Natural killer cell treated with Interleukin-12 subunit alpha and Interleukin-12 subunit beta and Interleukin-15 and Interleukin-18, amount 100 ng/mL, for 72 hours (primary cell): ENCODE measurements around the gene ASPHD2. TPM values are rescaled to one million over a fixed set of nuclear protein-coding genes. Genes with fewer than 3 reads are reported as not detected.
"Not testable (repeated sequence)": the region's sequence is repeated elsewhere in the genome, so short reads cannot be mapped to it uniquely, and the experiment has no call there.

Source experiments
- ATAC-seq, 2 donors: fragments of 150-1000 bp; cut with Tn5 transposase in 1 of 2; sonication (Bioruptor Pico), chemical (Tn5 transposase) in 1 of 2; 2 replicates each; pipeline ENCODE4 v1.10.0; 2021
- DNase-seq: peaks from one replicate; pipeline ENCODE4 v3.0.0; 2022; ENCODE audit warnings: low spot score
- H3K27ac Mint-ChIP-seq, 2 donors: 1 replicate in 1 of 2; 2 replicates in 1 of 2; pipeline ENCODE4 v1.8.0; 2022; ENCODE audit warnings: mixed read lengths in 2 of 2, mild to moderate bottlenecking in 1 of 2, moderate library complexity in 1 of 2
- H3K27me3 Mint-ChIP-seq, 2 donors: 1 replicate in 1 of 2; 2 replicates in 1 of 2; pipeline ENCODE4 v1.8.0; 2022; ENCODE audit warnings: mixed read lengths in 2 of 2
- H3K36me3 Mint-ChIP-seq: one replicate; pipeline ENCODE4 v1.8.0; 2022; ENCODE audit warnings: mixed read lengths
- H3K4me1 Mint-ChIP-seq, 2 donors: 1 replicate in 1 of 2; 2 replicates in 1 of 2; pipeline ENCODE4 v1.8.0; 2022; ENCODE audit warnings: low read depth in 2 of 2, mixed read lengths in 2 of 2, mild to moderate bottlenecking in 1 of 2
- H3K4me3 Mint-ChIP-seq: one replicate; pipeline ENCODE4 v1.8.0; 2022; ENCODE audit warnings: mixed read lengths
- H3K9me3 Mint-ChIP-seq: 2 replicates; pipeline ENCODE4 v1.8.0; 2022; ENCODE audit warnings: mixed read lengths
- total RNA-seq, 2 donors: library from RNA; stranded (reverse); gene quantifications; one replicate each; pipeline ENCODE4 v1.2.3, GENCODE V29; 2022

ASPHD2 gene
- total RNA-seq, 2 donors from 2014 or later = 8.5 to 13.6 TPM

DNA sequence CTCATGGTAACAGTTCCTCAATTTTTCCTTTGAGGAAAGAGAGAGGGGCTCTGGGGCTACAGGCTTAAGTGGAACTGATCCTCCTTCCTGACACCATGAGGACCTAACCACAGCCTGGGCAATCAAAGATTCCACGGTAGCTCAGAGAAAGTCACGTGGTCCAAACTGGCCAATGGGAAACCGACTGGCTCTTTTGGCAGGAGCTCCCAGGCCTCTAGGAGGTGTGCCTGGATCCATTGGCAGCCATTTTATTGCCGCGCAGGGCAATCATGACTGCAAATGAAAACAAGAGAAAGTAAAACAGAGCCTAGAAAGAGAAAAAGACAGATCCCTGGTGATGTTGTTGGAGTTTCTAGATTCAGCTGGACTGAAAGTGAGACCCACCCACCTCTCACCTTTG, 27.3 kb upstream of the ASPHD2 start:
- Mint-ChIP-seq H3K27me3 (peaks cover 21 to 24% of the 10 kb centered on the region in 2 donors), H3K36me3 (no peaks in the 10 kb centered on the region), H3K4me3 (no peak overlapping the region), H3K4me1 (no peaks in the 10 kb centered on the region), H3K9me3 (no peaks in the 10 kb centered on the region), H3K27ac (no peak overlapping the region)
- DNase-seq (no peak), ATAC-seq (no peak)

DNA sequence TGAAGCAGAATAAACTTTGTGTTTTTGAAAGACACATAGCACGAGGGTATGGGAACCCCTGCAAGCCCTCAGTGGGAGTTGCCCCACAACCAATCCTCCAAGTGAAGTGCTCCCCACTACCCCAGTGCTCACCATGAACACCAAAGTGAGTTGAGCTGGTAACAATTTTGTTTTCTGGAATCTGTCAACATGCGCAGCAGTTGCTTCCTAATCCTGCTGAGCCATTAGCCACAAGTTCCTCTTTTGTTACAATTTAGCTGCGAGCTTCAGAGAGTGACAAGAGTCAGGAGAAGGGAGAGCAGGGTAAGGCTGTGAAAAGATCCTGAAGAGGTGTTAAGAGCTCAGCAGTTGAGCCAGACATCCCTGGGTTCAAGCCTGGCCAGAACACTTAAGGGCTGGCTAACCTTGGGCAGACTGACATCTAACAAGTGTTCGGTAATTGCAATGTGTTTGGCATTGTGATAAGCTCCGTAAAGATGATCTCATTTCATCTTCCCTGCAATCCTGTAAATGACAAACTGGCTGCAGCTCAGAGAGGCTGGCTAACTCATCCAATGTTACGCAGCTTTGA, 24.1 kb upstream of the ASPHD2 start:
- Mint-ChIP-seq H3K27me3 (peaks cover 21 to 26% of the 10 kb centered on the region in 2 donors), H3K36me3 (no peaks in the 10 kb centered on the region), H3K4me3 (no peak overlapping the region), H3K9me3 (no peaks in the 10 kb centered on the region), H3K27ac (no peak overlapping the region), H3K4me1 (no peaks in the 10 kb centered on the region)
- ATAC-seq (no peak), DNase-seq (no peak)

DNA sequence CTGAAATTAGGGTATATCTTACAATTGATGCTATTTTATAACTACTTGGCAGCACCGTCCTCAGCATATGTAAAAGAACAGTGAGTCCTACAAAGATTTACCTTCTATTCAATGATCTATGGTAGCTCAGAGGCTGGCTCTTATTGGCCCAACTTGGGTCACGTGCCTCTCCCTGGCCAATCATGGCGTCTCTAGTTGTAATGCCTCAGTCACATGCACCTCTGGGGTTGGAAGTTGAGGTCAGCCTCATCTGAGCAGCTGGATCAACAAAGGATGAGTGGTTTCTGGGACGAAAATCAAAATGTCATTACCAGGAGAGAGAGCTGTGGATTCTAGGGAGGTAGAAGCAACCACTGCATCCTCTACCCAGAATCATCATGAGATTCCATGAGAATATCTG, 22.9 kb upstream of the ASPHD2 start:
- Mint-ChIP-seq H3K36me3 (no peaks in the 10 kb centered on the region), H3K27ac (no peak overlapping the region), H3K4me3 (no peak overlapping the region), H3K4me1 (no peaks in the 10 kb centered on the region), H3K9me3 (no peaks in the 10 kb centered on the region), H3K27me3 (peaks cover 21 to 28% of the 10 kb centered on the region in 2 donors)
- DNase-seq (no peak), ATAC-seq (no peak)

DNA sequence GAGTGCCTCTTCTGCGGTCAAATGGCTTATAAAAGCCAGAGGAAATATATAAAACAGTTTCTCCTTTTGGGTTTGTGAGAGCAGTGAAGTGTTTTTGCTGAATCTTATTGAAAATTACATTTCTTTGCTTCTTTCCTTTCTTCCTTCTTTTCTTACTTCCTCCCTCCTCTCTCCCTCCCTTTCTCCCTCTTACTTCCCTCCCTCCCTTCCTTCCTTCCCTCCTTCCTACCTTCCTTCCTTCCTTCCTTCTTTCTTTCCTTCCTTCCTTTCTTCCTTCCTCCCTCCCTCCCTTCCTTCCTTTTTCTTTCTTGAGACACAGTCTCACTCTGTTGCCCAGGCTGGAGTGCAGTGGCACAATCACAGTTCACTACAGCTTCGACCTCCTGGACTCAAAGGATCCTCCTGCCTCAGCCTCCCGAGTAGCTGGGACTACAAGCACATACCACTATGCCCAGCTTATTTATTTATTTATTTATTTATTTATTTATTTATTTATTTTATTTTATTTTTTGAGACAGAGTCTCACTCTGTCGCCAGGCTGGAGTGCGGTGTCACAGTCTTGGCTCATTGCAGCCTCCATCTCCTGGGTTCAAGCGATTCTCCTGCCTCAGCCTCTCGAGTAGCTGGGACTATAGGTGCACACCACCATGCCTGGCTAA, 20.4 kb upstream of the ASPHD2 start:
- H3K27ac Mint-ChIP-seq, DNase-seq, H3K36me3 Mint-ChIP-seq, H3K9me3 Mint-ChIP-seq, H3K4me1 Mint-ChIP-seq, H3K4me3 Mint-ChIP-seq, ATAC-seq: not testable (repeated sequence)
- peaks cover 14 to 17% of the 10 kb centered on the region in 2 donors for H3K27me3 Mint-ChIP-seq

DNA sequence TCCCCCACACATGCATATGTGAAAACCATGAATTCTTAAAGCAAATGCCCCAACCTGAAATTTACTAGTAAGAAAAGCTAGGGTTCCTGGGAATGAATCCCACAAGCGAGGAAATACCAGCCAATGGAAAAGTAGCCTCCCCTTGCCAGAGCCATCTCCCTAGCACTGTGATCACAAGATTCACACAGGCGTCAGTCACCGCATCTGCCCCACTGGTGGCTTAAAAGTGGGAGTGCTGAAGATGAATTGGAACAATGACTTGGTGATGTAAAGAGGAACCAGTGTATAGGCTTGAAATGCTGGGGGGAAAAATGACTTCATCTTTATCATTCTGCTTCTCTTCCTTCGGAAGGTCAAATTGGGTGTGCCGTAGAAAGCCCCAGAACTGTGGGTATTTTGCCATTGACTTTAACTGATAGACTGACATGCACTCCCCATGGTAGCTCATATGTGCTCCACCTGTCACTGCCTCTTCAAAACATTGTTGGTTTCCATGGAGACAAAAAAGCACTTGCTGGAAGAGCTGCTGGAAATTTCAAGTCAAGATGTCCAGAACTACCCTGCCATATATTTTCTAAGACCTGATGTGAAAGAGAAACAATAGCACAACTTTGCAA, 19.2 kb upstream of the ASPHD2 start:
- Mint-ChIP-seq H3K27me3 (peaks cover 3 to 11% of the 10 kb centered on the region in 2 donors), H3K4me3 (no peak overlapping the region), H3K4me1 (no peaks in the 10 kb centered on the region), H3K27ac (no peak overlapping the region), H3K36me3 (no peaks in the 10 kb centered on the region), H3K9me3 (no peaks in the 10 kb centered on the region)
- DNase-seq = no peak
- no peak for ATAC-seq

DNA sequence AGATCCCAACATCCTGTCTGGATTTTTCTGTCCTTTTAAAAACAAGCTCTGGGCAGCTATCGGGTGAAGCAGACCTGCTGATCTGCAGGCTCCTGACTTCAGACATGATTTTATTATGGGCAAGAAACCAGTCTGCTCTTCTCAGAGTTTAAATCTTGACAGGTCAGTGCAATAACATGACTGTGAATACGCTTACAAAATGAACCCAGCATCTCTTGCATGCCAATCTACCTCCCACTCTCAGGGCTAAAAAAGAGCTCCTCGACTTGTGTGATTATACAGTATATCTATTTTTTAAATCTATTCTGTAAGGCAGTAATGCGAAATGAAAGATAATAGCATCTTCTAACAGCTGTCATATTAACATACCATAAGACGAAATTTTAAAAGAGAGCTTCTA, 18.7 kb upstream of the ASPHD2 start:
- no peak overlapping the region for H3K27ac Mint-ChIP-seq
- no peaks in the 10 kb centered on the region for H3K9me3 Mint-ChIP-seq
- DNase-seq = no peak
- peaks cover under 1 to 10% of the 10 kb centered on the region in 2 donors for H3K27me3 Mint-ChIP-seq
- H3K36me3 Mint-ChIP-seq = no peaks in the 10 kb centered on the region
- no peaks in the 10 kb centered on the region for H3K4me1 Mint-ChIP-seq
- no peak overlapping the region for H3K4me3 Mint-ChIP-seq
- ATAC-seq = no peak

DNA sequence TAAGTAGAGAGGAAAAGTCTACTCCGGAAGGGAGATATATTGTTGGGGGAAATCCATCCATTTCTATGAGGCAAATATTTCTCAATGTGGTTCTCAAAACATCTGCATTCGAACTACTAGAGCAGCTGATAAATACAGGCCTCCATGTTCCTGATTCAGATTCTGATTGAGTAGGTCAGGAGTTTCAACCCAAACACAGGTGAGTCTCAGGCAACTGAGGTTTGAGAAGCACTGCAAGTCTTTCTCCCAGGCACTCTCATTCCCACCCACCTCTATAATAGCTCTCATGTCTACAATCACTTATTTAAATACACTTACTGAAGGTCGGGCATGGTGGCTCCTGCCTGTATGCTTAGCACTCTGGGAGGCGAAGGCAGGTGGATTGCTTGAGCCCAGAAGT, 14.7 kb upstream of the ASPHD2 start:
- ATAC-seq (no peak), DNase-seq (no peak)
- Mint-ChIP-seq H3K4me3 (no peak overlapping the region), H3K36me3 (no peaks in the 10 kb centered on the region), H3K27me3 (peaks cover 21 to 23% of the 10 kb centered on the region in 2 donors), H3K27ac (no peak overlapping the region), H3K9me3 (no peaks in the 10 kb centered on the region), H3K4me1 (no peaks in the 10 kb centered on the region)

DNA sequence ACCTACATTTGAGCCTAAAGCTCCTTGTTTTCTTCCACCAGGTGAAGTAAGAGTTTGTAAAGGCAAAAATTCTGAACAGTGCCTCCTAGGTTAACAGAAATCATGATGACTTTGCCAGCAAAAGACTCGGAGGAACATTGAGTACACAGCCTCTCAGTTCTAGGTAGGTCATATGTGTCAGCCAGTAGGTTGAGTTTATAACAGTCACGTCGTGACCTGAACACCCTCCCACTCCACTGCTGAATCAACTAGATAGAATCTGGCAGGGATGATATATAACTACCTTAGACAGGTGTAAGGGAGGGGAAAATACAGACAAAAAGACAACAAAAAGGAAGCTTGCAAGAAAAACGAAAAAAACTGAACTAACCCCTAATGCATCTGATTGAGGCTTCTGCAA, 12.8 kb upstream of the ASPHD2 start:
- Mint-ChIP-seq H3K4me1 (no peaks in the 10 kb centered on the region), H3K27ac (no peak overlapping the region), H3K4me3 (no peak overlapping the region), H3K27me3 (peaks cover 24 to 28% of the 10 kb centered on the region in 2 donors), H3K9me3 (no peaks in the 10 kb centered on the region), H3K36me3 (no peaks in the 10 kb centered on the region)
- no peak for ATAC-seq
- DNase-seq = no peak

DNA sequence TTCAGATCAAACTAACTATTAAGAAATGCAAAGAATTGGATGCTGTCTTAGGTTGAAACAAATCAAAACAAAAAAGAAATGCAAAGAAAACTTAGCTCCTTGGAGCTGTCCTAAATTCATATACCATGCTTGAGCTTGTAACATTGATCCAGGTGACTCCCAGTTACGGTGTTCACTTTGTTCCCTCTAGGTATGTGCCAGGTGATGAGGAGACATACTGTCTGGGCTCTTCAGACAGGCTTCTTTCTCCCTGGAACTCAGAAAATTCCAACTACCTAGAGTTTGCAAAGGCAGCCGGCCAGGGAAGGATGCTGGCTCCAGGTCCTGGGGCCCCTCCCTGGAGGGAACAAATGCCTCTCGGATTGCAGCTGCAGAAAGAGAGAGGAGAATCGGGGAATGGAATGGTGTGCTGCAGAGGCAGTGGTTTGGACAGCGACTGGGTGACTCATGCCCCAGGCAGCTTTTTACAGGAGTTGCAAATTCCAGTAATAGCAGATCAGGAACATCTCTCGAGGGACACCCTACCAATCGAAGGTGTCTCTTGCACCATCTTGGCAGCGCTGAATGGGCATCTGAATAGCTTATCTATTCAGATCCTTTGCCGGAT, 12.3 kb upstream of the ASPHD2 start:
- no peak overlapping the region for H3K27ac Mint-ChIP-seq
- no peak overlapping the region for H3K4me3 Mint-ChIP-seq
- H3K27me3 Mint-ChIP-seq = peaks cover 26 to 28% of the 10 kb centered on the region in 2 donors
- H3K9me3 Mint-ChIP-seq = no peaks in the 10 kb centered on the region
- no peak for ATAC-seq
- H3K4me1 Mint-ChIP-seq = no peaks in the 10 kb centered on the region
- H3K36me3 Mint-ChIP-seq = no peaks in the 10 kb centered on the region
- no peak for DNase-seq

DNA sequence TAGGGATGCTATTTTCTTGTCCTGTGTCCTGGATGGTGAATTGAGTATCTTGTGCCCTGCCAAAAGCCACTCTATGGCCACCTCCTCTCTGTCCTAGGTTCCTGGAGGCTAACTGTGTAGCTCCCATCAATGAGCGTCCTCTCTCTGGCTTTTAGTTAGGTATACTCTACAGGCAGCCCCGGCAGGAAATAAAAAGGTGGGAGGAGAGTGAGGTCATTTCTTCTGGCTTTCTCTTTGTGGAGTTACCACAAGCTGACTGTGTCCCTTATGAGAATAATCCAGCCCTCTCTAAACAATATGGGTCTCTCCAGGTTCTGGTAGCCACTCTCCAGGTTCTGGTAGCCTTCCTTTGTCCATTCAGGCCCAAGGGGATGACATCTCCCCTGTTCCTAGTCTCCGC, 11.7 kb upstream of the ASPHD2 start:
- no peak for ATAC-seq
- Mint-ChIP-seq H3K27ac (no peak overlapping the region), H3K4me1 (no peaks in the 10 kb centered on the region), H3K4me3 (no peak overlapping the region), H3K27me3 (peaks cover 28% of the 10 kb centered on the region in 2 donors), H3K36me3 (no peaks in the 10 kb centered on the region), H3K9me3 (no peaks in the 10 kb centered on the region)
- no peak for DNase-seq

DNA sequence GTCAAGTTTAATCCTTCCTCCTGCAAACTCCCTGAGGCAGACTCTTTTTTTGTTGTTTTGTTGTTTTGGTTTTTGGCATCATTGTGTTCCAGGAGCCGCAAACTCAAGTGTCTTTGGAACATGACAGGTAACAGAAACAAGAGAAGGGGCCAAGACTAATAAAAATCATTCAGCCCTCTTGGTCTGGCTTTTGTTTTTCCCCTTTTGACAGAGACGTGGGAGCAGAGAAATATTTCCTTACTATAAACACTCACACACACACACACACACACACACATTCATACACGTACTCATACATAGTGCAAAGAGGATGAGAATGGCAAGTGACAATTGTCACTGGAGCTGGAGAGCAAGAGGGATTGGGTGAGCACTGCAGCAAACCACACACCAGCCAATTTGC, 10.4 kb upstream of the ASPHD2 start:
- Mint-ChIP-seq H3K27ac (no peak overlapping the region), H3K27me3 (peaks cover 28% of the 10 kb centered on the region in 2 donors), H3K4me3 (no peak overlapping the region), H3K4me1 (no peaks in the 10 kb centered on the region), H3K9me3 (peaks cover 3% of the 10 kb centered on the region), H3K36me3 (no peaks in the 10 kb centered on the region)
- ATAC-seq (no peak), DNase-seq (no peak)

DNA sequence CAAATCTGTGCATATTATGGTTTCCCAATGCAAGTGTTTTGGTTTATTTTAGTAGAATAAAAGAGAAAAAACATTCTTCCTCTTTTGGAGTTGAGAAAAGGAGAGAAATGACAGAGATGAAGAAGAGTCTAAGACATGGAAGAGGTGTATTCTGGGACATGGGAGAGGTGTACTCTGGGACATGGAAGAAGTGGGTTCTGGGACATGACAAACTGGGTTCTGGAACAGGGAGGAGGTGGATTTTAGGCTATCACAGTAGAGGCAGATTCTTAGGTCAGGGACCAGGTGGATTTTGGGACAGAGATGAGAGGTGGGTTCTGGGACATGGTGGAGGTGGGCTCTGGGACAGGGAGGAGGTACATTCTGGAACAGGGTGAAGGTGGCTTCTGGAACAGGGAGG, 2.1 kb upstream of the ASPHD2 start:
- H3K36me3 Mint-ChIP-seq = peaks cover 7% of the 10 kb centered on the region
- peaks cover 0 to 5% of the 10 kb centered on the region in 2 donors for H3K27me3 Mint-ChIP-seq
- DNase-seq (no peak), ATAC-seq (no peak)
- peaks cover 3% of the 10 kb centered on the region for H3K9me3 Mint-ChIP-seq
- H3K27ac Mint-ChIP-seq = peak overlapping the region; percentile 93 to 95
- peak overlapping the region; percentile 78 for H3K4me3 Mint-ChIP-seq
- peaks cover 35 to 39% of the 10 kb centered on the region in 2 donors for H3K4me1 Mint-ChIP-seq

DNA sequence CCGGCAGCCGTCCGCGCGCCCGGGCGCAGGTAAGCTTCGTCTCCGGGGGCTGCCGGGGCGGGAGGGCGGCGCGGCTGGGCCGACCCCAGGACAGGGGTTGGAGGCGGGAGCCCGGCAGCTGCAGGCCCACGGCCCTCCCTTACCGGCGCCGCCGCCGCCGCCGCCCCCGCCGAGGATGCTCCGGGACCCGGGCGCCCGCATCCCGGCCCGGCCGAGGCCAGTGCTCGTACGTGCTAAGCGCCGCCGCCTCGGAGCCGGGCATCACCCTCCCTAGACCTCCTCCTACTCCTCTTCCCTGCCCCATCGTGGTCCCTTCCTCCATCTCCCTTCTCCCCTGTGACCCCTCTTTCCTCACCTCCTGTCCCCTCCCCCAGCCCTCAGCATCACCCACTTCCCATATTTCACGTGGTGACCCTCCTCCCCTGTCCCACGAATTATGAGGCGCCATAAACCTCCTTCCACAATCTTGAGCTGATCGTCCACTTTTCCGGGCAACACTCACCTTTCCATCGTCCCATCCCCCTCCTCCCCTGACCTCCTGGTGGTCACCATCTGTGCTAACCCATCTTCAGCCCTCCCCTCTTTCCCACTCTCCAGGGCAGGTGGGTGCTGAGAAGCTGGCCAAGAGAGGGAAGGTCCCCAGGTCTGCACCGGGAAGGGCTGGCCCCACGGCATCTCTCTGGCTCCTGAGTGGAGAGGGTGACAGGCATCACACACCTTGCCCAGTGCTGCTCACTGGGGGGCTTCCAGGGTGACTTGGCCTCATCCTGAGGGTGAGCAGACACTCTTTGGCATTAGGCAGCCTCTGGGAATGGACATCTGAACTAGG, 612 bp downstream of the ASPHD2 start:
- Mint-ChIP-seq H3K27ac (peak overlapping the region; percentile 62 to 87), H3K4me3 (peak overlapping the region; percentile 87), H3K27me3 (peaks cover 0 to 4% of the 10 kb centered on the region in 2 donors), H3K4me1 (peaks cover 43 to 50% of the 10 kb centered on the region in 2 donors), H3K36me3 (peaks cover 7% of the 10 kb centered on the region), H3K9me3 (no peaks in the 10 kb centered on the region)
- ATAC-seq (peak in 1 of 2 donors; percentile 41), DNase-seq (no peak)
